Neural cell (in vitro differentiated cells): Measurements from ENCODE around the gene CEP89. TPM values are rescaled to one million over a fixed set of nuclear protein-coding genes. Genes with fewer than 3 reads are reported as not detected.

Experiments used
- H2AFZ ChIP-seq: fragments of 200-600, 300-800 bp; sonication (generic), shearing (Covaris generic); 2 replicates; pipeline ENCODE4 v1.6.0; 2014; ENCODE audit warnings: low read depth, mild to moderate bottlenecking, antibody characterized with exemption, low read length, moderate library complexity
- H3F3A ChIP-seq: fragments of 200-600 bp; shearing (Covaris generic); 2 replicates; pipeline ENCODE4 v1.6.1; 2016; ENCODE audit warnings: mild to moderate bottlenecking, moderate library complexity, mixed read lengths, antibody characterized with exemption, low read length; ENCODE audit not compliant: insufficient read depth, poor library complexity, severe bottlenecking
- H3K27ac ChIP-seq: fragments of 200-600, 300-800 bp; sonication (generic), shearing (Covaris generic); 2 replicates; pipeline ENCODE4 v1.5.1; 2014; ENCODE audit warnings: mild to moderate bottlenecking, low read length, moderate library complexity
- H3K27me3 ChIP-seq: fragments of 300-800, 200-600 bp; sonication (generic), shearing (Covaris generic); 2 replicates; pipeline ENCODE4 v1.6.0; 2014; ENCODE audit warnings: mild to moderate bottlenecking, low read depth, low read length, moderate library complexity; ENCODE audit not compliant: insufficient read depth
- H3K36me3 ChIP-seq: fragments of 300-800, 200-600 bp; sonication (generic), shearing (Covaris generic); 2 replicates; pipeline ENCODE4 v1.5.1; 2014; ENCODE audit warnings: mild to moderate bottlenecking, antibody characterized with exemption, low read length, moderate library complexity; ENCODE audit not compliant: insufficient read depth
- H3K4me2 ChIP-seq: fragments of 300-800, 200-600 bp; sonication (generic), shearing (Covaris generic); 2 replicates; pipeline ENCODE4 v1.6.0; 2014; ENCODE audit warnings: mild to moderate bottlenecking, low read length
- H3K4me3 ChIP-seq: fragments of 300-800, 200-600 bp; sonication (generic), shearing (Covaris generic); 2 replicates; pipeline ENCODE4 v1.5.1; 2014; ENCODE audit warnings: mild to moderate bottlenecking, low read length, moderate library complexity
- H3K79me2 ChIP-seq: fragments of 200-600 bp; shearing (Covaris generic); replicated peaks from 2 replicates; pipeline ENCODE4 v1.6.0; 2014; ENCODE audit warnings: mild to moderate bottlenecking, low read length, moderate library complexity; ENCODE audit not compliant: insufficient read depth
- H3K9ac ChIP-seq: fragments of 300-800, 200-600 bp; sonication (generic), shearing (Covaris generic); 2 replicates; pipeline ENCODE4 v1.6.1; 2016; ENCODE audit warnings: mild to moderate bottlenecking, low read length, mixed read lengths
- H3K9me2 ChIP-seq: fragments of 200-600 bp; shearing (Covaris generic); 2 replicates; pipeline ENCODE4 v1.6.1; 2016; ENCODE audit warnings: mild to moderate bottlenecking, low read length, mixed read lengths; ENCODE audit not compliant: insufficient read depth
- H3K9me3 ChIP-seq: fragments of 200-600, 300-800 bp; sonication (generic), shearing (Covaris generic); 2 replicates; pipeline ENCODE4 v1.6.1; 2016; ENCODE audit warnings: mild to moderate bottlenecking, mixed run types, low read length, moderate library complexity, mixed read lengths
- H4K20me1 ChIP-seq: fragments of 200-600 bp; shearing (Covaris generic); 2 replicates; pipeline ENCODE4 v1.6.1; 2016; ENCODE audit warnings: mild to moderate bottlenecking, mixed run types; ENCODE audit not compliant: insufficient read depth
- CTCF ChIP-seq: fragments of 450-650 bp; IDR thresholded peaks from 2 replicates; pipeline ENCODE4 v1.5.1; 2014; ENCODE audit warnings: antibody characterized with exemption, mild to moderate bottlenecking, moderate library complexity; ENCODE audit not compliant: poor library complexity, severe bottlenecking
- EP300 ChIP-seq: fragments of 450-650 bp; conservative IDR thresholded peaks from 2 replicates; pipeline ENCODE4 v1.6.1; 2014; ENCODE audit warnings: antibody characterized with exemption, mild to moderate bottlenecking, moderate library complexity; ENCODE audit not compliant: poor library complexity, severe bottlenecking
- EZH2 ChIP-seq: fragments of 200-600, 300-800 bp; shearing (Covaris generic), sonication (generic); IDR thresholded peaks from 2 replicates; pipeline ENCODE4 v1.6.1; 2014; ENCODE audit warnings: antibody characterized with exemption, low read length, borderline replicate concordance, mild to moderate bottlenecking; ENCODE audit not compliant: insufficient read depth, poor library complexity, severe bottlenecking
- MXI1 ChIP-seq: fragments of 450-650 bp; conservative IDR thresholded peaks from 2 replicates; pipeline ENCODE4 v1.6.1; 2014; ENCODE audit warnings: antibody characterized with exemption, mild to moderate bottlenecking; ENCODE audit not compliant: poor library complexity, severe bottlenecking
- POLR2AphosphoS5 ChIP-seq: IDR thresholded peaks from 2 replicates; pipeline ENCODE4 v1.6.1; 2012
- RAD21 ChIP-seq: fragments of 450-650 bp; conservative IDR thresholded peaks from 2 replicates; pipeline ENCODE4 v1.6.1; 2014; ENCODE audit warnings: antibody characterized with exemption, mild to moderate bottlenecking, moderate library complexity
- REST ChIP-seq: IDR thresholded peaks from 2 replicates; pipeline ENCODE4 v1.6.1; 2012; ENCODE audit warnings: borderline replicate concordance
- SMC3 ChIP-seq: fragments of 450-650 bp; conservative IDR thresholded peaks from 2 replicates; pipeline ENCODE4 v1.6.1; 2014; ENCODE audit warnings: antibody characterized with exemption, mild to moderate bottlenecking, moderate library complexity; ENCODE audit not compliant: poor library complexity
- TAF1 ChIP-seq: IDR thresholded peaks from 2 replicates; pipeline ENCODE4 v1.6.1; 2012; ENCODE audit warnings: low read depth
- polyA plus RNA-seq: library from polyadenylated mRNA; depleted of rRNA; stranded (reverse); fragments of >200 nt; gene quantifications from 2 replicates; pipeline ENCODE4 v1.2.3, GENCODE V29; 2014

CEP89 gene
- polyA plus RNA-seq, 1 donor from 2014 or later: 24.1 TPM

GRCh38 chr19:32977280-32977679, 5.5 kb upstream of the CEP89 start:
- H3K36me3 ChIP-seq: no peaks in the 10 kb centered on the region
- TF ChIP-seq CTCF (no peak), MXI1 (no peak), TAF1 (no peak)

GRCh38 chr19:32976223-32976805, 4.6 kb upstream of the CEP89 start:
- H3K9me2 ChIP-seq: no peaks in the 10 kb centered on the region
- H3K79me2 ChIP-seq: peaks cover 4% of the 10 kb centered on the region
- no peak overlapping the region for H3K9ac ChIP-seq
- H3K27me3 ChIP-seq: no peaks in the 10 kb centered on the region
- no peaks in the 10 kb centered on the region for H3F3A ChIP-seq
- TF ChIP-seq SMC3 (peak; percentile 40), EZH2 (no peak), TAF1 (no peak), MXI1 (no peak), REST (no peak), CTCF (peak; percentile 52), RAD21 (peak; percentile 45), POLR2AphosphoS5 (no peak), EP300 (no peak)
- H3K36me3 ChIP-seq: no peaks in the 10 kb centered on the region
- H2AFZ ChIP-seq: no peak overlapping the region
- no peak overlapping the region for H3K4me2 ChIP-seq
- H3K4me3 ChIP-seq: no peak overlapping the region
- no peaks in the 10 kb centered on the region for H3K9me3 ChIP-seq
- H4K20me1 ChIP-seq: no peaks in the 10 kb centered on the region
- H3K27ac ChIP-seq: no peak overlapping the region

More at GRCh38 chr19:32977280-32977679, 5.5 kb upstream of the CEP89 start:
- Histone ChIP-seq H3K27ac (no peak overlapping the region), H3K9ac (no peak overlapping the region), H3K9me2 (no peaks in the 10 kb centered on the region), H3K4me3 (no peak overlapping the region), H3K27me3 (no peaks in the 10 kb centered on the region), H3K79me2 (no peaks in the 10 kb centered on the region), H3K9me3 (no peaks in the 10 kb centered on the region), H3F3A (no peaks in the 10 kb centered on the region), H3K4me2 (no peak overlapping the region), H2AFZ (no peak overlapping the region), H4K20me1 (no peaks in the 10 kb centered on the region)
